ENCODE measurements around the gene SGPP2.

Gene SGPP2

DNA sequence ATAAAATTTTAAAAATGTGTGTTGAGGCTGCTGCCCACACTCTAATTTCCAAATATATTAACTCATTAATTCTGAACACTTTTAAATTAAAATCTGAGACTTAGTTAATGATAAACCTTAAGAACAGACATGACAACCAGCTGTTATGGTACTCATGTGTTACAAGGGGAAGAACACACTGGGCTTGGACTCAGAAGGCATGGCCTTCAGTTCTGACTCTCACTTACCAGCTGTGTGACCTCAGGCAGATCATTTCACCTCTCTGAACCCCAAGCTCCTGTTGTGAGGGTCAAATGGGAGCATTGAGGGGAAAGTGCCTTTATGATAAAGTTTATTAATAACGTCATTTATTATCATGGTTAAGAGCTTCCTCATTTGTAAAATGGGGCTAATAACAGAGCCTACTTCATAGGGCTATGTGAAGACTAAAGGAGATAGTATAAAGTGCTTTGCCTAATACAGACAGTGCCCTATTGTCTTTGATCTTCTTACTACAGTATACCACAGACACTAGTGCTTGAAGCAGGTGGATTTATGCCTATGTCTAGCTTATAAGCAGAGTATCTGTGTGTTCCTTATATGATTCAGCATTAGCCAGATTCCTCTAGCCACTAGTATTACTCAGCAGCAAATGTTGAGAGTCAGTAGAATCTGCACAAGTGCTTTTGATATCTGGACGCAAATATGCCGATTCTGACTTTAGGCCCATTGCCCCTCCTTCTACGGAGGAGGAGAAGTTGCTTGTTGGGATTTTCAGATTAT is 99.6 kb downstream of the SGPP2 start:
- DNase-seq = no peak
- whole genome bisulfite sequencing (ENCODE audit: insufficient coverage) = 100% methylated on average over 3 of the region's 4 CpGs
- Histone ChIP-seq H3K27me3 (replicated peaks in 2 of 5; ENCODE audit: control insufficient read depth in 4 of 5, insufficient read depth in 5 of 5, low read length in 4 of 5) (peaks cover 0 to 4% (median 0%) of the 10 kb centered on the region in 5 experiments), H3K4me3 (ENCODE audit: control insufficient read depth in 1 of 7, extremely low read depth in 1 of 7, insufficient read depth in 4 of 7, low read depth in 2 of 7, low read length in 6 of 7) (no peak overlapping the region), H3K27ac (ENCODE audit: insufficient read depth in 1 of 2, low read depth in 1 of 2, low read length in 2 of 2, poor library complexity in 1 of 2, severe bottlenecking in 2 of 2) (no peak overlapping the region), H3K36me3 (ENCODE audit: control insufficient read depth in 4 of 4, insufficient read depth in 4 of 4, low read length in 3 of 4) (no peaks in the 10 kb centered on the region), H3K9me3 (ENCODE audit: control extremely low read depth in 1 of 5, control insufficient read depth in 4 of 5, insufficient read depth in 2 of 5, low read depth in 1 of 5, low read length in 4 of 5) (no peaks in the 10 kb centered on the region), H3K4me1 (ENCODE audit: control extremely low read depth in 1 of 4, control insufficient read depth in 4 of 4, insufficient read depth in 4 of 4, low read length in 3 of 4) (no peaks in the 10 kb centered on the region)
- ChIA-PET POLR2A (no interaction called here), CTCF (no interaction called here)

DNA sequence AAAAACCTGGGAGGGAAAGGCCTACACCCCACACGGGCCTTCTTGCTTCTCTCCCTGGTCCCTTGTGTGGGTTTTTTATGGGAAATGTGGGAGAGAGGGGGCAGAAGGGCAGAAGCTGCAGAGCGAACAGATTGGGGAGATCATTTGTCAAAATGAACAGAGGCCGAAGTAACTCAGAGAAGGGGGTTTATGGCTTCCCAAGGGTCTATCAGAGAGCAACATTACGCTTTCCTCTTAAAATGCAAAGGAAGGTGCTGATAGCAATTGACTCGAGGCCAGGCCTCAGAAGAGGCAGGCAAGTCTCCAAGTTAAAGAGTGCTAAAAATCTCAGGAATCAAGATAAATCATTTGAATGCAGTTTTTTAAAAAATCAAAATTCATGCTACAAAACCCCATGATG is 101.5 kb downstream of the SGPP2 start:
- Histone ChIP-seq H3K27me3 (replicated peaks in 2 of 5; ENCODE audit: control insufficient read depth in 4 of 5, insufficient read depth in 5 of 5, low read length in 4 of 5) (peaks cover 0 to 4% (median 0%) of the 10 kb centered on the region in 5 experiments), H3K9me3 (ENCODE audit: control extremely low read depth in 1 of 5, control insufficient read depth in 4 of 5, insufficient read depth in 2 of 5, low read depth in 1 of 5, low read length in 4 of 5) (peaks cover 0 to 7% (median 0%) of the 10 kb centered on the region in 5 experiments), H3K4me3 (ENCODE audit: control insufficient read depth in 1 of 7, extremely low read depth in 1 of 7, insufficient read depth in 4 of 7, low read depth in 2 of 7, low read length in 6 of 7) (no peak overlapping the region), H3K4me1 (ENCODE audit: control extremely low read depth in 1 of 4, control insufficient read depth in 4 of 4, insufficient read depth in 4 of 4, low read length in 3 of 4) (no peaks in the 10 kb centered on the region), H3K27ac (ENCODE audit: insufficient read depth in 1 of 2, low read depth in 1 of 2, low read length in 2 of 2, poor library complexity in 1 of 2, severe bottlenecking in 2 of 2) (no peak overlapping the region), H3K36me3 (ENCODE audit: control insufficient read depth in 4 of 4, insufficient read depth in 4 of 4, low read length in 3 of 4) (no peaks in the 10 kb centered on the region)
- DNase-seq = no peak
- ChIA-PET CTCF (no interaction called here), POLR2A (no interaction called here)
- 95% methylated on average over 5 of the region's 5 CpGs for WGBS (ENCODE audit: insufficient coverage)

DNA sequence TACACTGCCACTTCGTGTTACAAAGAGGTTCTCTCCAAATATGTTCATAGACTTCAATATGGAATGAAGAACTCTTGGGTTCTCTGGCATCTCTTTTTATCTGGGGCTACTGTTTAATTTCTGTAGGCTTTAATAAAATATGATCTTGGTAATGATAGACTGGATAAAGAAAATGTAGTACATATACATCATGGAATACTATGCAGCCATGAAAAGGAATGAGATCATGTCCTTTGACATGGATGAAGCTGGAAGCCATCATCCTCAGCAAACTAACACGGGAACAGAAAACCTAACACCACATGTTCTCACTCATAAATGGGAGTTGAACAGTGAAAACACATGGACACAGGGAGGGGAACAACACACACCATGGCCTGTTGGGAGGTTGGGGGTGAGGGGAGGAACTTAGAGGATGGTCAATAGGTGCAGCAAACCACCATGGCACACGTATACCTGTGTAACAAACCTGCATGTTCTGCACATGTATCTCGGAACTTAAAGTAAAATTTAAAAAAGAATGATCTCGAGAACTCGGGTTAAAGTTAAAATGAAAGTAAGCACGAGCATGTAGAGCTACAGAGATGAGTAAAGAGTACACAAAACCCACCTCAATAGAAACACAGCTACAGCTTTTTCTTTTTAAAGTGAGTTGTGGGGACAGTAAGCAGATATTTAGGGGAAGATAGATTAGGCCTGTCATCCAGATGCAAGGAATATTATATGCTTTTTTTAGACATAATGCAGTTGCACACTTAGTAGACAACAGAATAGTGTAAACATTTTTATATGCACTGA is 102.3 kb downstream of the SGPP2 start:
- Histone ChIP-seq H3K9me3 (ENCODE audit: control extremely low read depth in 1 of 5, control insufficient read depth in 4 of 5, insufficient read depth in 2 of 5, low read depth in 1 of 5, low read length in 4 of 5) (peaks cover 0 to 7% (median 0%) of the 10 kb centered on the region in 5 experiments), H3K27me3 (replicated peaks in 2 of 5; ENCODE audit: control insufficient read depth in 4 of 5, insufficient read depth in 5 of 5, low read length in 4 of 5) (peaks cover 0 to 4% (median 0%) of the 10 kb centered on the region in 5 experiments), H3K4me1 (ENCODE audit: control extremely low read depth in 1 of 4, control insufficient read depth in 4 of 4, insufficient read depth in 4 of 4, low read length in 3 of 4) (no peaks in the 10 kb centered on the region), H3K4me3 (ENCODE audit: control insufficient read depth in 1 of 7, extremely low read depth in 1 of 7, insufficient read depth in 4 of 7, low read depth in 2 of 7, low read length in 6 of 7) (no peak overlapping the region), H3K27ac (ENCODE audit: insufficient read depth in 1 of 2, low read depth in 1 of 2, low read length in 2 of 2, poor library complexity in 1 of 2, severe bottlenecking in 2 of 2) (no peak overlapping the region), H3K36me3 (ENCODE audit: control insufficient read depth in 4 of 4, insufficient read depth in 4 of 4, low read length in 3 of 4) (no peaks in the 10 kb centered on the region)
- ChIA-PET POLR2A (no interaction called here), CTCF (no interaction called here)
- DNase-seq = no peak
- 94% methylated on average over 3 of the region's 7 CpGs for WGBS (ENCODE audit: insufficient coverage)

DNA sequence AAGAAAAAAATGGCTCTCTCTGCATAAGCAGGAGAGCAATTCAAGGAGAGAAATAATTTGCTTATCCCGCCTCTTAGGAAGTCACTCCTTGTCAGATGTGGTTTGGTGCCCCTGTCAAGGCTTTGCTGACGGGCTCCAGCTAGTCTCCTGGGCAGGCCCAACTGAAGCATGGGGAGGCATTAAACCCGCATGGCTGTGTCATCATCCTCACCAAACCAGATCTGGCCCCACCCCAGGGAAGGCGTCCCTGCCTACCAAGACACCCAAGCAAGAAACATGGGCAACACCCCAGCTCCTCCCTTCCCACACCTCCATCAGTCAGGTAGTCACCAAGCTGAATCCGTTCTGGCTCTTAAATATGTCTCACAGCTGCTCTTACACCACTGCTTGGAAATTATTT is 108.0 kb downstream of the SGPP2 start:
- Histone ChIP-seq H3K4me3 (ENCODE audit: control insufficient read depth in 1 of 7, extremely low read depth in 1 of 7, insufficient read depth in 4 of 7, low read depth in 2 of 7, low read length in 6 of 7) (no peak overlapping the region), H3K27me3 (replicated peaks in 2 of 5; ENCODE audit: control insufficient read depth in 4 of 5, insufficient read depth in 5 of 5, low read length in 4 of 5) (peaks cover 0 to 4% (median 0%) of the 10 kb centered on the region in 5 experiments), H3K9me3 (ENCODE audit: control extremely low read depth in 1 of 5, control insufficient read depth in 4 of 5, insufficient read depth in 2 of 5, low read depth in 1 of 5, low read length in 4 of 5) (peaks cover 0 to 7% (median 0%) of the 10 kb centered on the region in 5 experiments), H3K4me1 (ENCODE audit: control extremely low read depth in 1 of 4, control insufficient read depth in 4 of 4, insufficient read depth in 4 of 4, low read length in 3 of 4) (no peaks in the 10 kb centered on the region), H3K27ac (ENCODE audit: insufficient read depth in 1 of 2, low read depth in 1 of 2, low read length in 2 of 2, poor library complexity in 1 of 2, severe bottlenecking in 2 of 2) (no peak overlapping the region), H3K36me3 (ENCODE audit: control insufficient read depth in 4 of 4, insufficient read depth in 4 of 4, low read length in 3 of 4) (no peaks in the 10 kb centered on the region)
- no peak for DNase-seq
- ChIA-PET POLR2A (no interaction called here), CTCF (interaction anchor here (1.1 to 2.7 kb wide), 3 partner anchors 11 to 160 kb away, joined by 3 to 7 read pairs (median 5); no protein-coding TSS in a partner anchor)
- WGBS (ENCODE audit: insufficient coverage) = 83% methylated on average over 4 of the region's 5 CpGs

DNA sequence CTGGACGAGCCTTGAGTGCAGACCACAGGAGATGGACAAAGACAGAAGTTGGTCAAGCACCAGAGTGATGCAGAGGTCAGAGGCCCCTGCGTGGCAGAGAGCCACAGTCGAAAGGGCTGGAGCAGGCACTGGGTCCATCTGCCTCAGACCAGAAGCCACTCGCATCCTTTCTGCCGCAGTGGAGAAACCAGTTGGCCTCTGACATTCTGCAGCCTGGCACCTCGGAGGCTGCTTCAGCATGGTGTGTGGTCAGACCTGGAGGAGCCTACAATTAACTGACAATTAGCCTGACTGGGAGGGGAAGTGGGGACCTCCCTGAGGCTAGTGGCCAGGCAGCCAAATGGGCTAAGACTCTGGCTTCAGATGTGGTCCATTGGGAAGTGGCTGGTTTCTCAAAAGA is 111.1 kb downstream of the SGPP2 start:
- no peaks in the 10 kb centered on the region for H3K9me3 ChIP-seq (ENCODE audit: control extremely low read depth in 1 of 5, control insufficient read depth in 4 of 5, insufficient read depth in 2 of 5, low read depth in 1 of 5, low read length in 4 of 5)
- no peak overlapping the region for H3K4me3 ChIP-seq (ENCODE audit: control insufficient read depth in 1 of 7, extremely low read depth in 1 of 7, insufficient read depth in 4 of 7, low read depth in 2 of 7, low read length in 6 of 7)
- peaks cover 0 to 6% (median 0%) of the 10 kb centered on the region in 5 experiments for H3K27me3 ChIP-seq (replicated peaks in 2 of 5; ENCODE audit: control insufficient read depth in 4 of 5, insufficient read depth in 5 of 5, low read length in 4 of 5)
- DNase-seq = no peak
- H3K36me3 ChIP-seq (ENCODE audit: control insufficient read depth in 4 of 4, insufficient read depth in 4 of 4, low read length in 3 of 4) = no peaks in the 10 kb centered on the region
- no peaks in the 10 kb centered on the region for H3K4me1 ChIP-seq (ENCODE audit: control extremely low read depth in 1 of 4, control insufficient read depth in 4 of 4, insufficient read depth in 4 of 4, low read length in 3 of 4)
- ChIA-PET CTCF (no interaction called here), POLR2A (no interaction called here)
- 90% methylated on average over 6 of the region's 6 CpGs for WGBS (ENCODE audit: insufficient coverage)
- no peak overlapping the region for H3K27ac ChIP-seq (ENCODE audit: insufficient read depth in 1 of 2, low read depth in 1 of 2, low read length in 2 of 2, poor library complexity in 1 of 2, severe bottlenecking in 2 of 2)

DNA sequence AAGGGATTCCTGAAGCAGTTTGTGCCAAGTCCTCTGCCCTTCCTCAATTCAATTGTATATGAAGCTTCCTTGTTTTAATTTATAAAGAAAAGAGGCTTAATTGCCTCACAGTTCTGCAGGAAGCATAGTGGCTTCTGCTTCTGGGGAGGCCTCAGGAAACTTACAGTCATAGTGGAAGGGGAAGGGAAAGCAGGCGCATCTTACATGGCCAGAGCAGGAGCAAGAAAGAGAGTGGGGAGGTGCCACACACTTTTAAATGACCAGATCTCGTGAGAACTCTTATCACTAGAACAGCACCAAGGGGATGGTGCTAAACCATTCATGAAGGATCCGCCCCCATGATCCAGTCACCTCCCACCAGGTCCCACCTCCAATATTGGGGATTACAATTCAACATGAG is 114.2 kb downstream of the SGPP2 start:
- WGBS (ENCODE audit: insufficient coverage) = 95% methylated on average over 2 of the region's 3 CpGs
- no peak for DNase-seq
- H3K27me3 ChIP-seq (replicated peaks in 2 of 5; ENCODE audit: control insufficient read depth in 4 of 5, insufficient read depth in 5 of 5, low read length in 4 of 5) = peaks cover 0 to 8% (median 2%) of the 10 kb centered on the region in 5 experiments
- H3K4me3 ChIP-seq (ENCODE audit: control insufficient read depth in 1 of 7, extremely low read depth in 1 of 7, insufficient read depth in 4 of 7, low read depth in 2 of 7, low read length in 6 of 7) = no peak overlapping the region
- ChIA-PET POLR2A (no interaction called here), CTCF (no interaction called here)
- no peaks in the 10 kb centered on the region for H3K36me3 ChIP-seq (ENCODE audit: control insufficient read depth in 4 of 4, insufficient read depth in 4 of 4, low read length in 3 of 4)
- H3K27ac ChIP-seq (ENCODE audit: insufficient read depth in 1 of 2, low read depth in 1 of 2, low read length in 2 of 2, poor library complexity in 1 of 2, severe bottlenecking in 2 of 2) = no peak overlapping the region
- no peaks in the 10 kb centered on the region for H3K9me3 ChIP-seq (ENCODE audit: control extremely low read depth in 1 of 5, control insufficient read depth in 4 of 5, insufficient read depth in 2 of 5, low read depth in 1 of 5, low read length in 4 of 5)
- H3K4me1 ChIP-seq (ENCODE audit: control extremely low read depth in 1 of 4, control insufficient read depth in 4 of 4, insufficient read depth in 4 of 4, low read length in 3 of 4) = no peaks in the 10 kb centered on the region

DNA sequence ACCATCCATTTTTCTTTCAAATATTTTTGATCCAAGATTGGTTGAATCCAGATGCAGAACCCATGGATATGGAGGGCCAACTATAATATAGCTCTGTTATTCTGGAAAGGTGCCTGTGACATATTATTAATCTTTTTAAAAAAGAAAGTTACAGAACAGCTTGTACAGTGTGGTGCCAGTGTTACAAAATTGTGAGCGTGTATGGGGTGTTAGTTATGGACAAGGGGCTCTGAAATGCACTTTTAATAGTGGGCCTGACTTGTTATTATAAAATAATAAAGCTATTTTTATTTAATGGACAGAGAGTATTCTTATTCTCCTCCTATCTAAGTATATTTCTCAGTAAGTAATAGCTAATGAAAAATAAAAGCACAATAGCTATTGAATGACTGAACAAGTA is 120.3 kb downstream of the SGPP2 start:
- DNase-seq = no peak
- no CpG with 5 or more reads among the region's 1 CpG for WGBS (ENCODE audit: insufficient coverage)
- Histone ChIP-seq H3K4me3 (ENCODE audit: control insufficient read depth in 1 of 7, extremely low read depth in 1 of 7, insufficient read depth in 4 of 7, low read depth in 2 of 7, low read length in 6 of 7) (no peak overlapping the region), H3K36me3 (ENCODE audit: control insufficient read depth in 4 of 4, insufficient read depth in 4 of 4, low read length in 3 of 4) (no peaks in the 10 kb centered on the region), H3K27ac (ENCODE audit: insufficient read depth in 1 of 2, low read depth in 1 of 2, low read length in 2 of 2, poor library complexity in 1 of 2, severe bottlenecking in 2 of 2) (no peak overlapping the region), H3K4me1 (ENCODE audit: control extremely low read depth in 1 of 4, control insufficient read depth in 4 of 4, insufficient read depth in 4 of 4, low read length in 3 of 4) (no peaks in the 10 kb centered on the region), H3K9me3 (ENCODE audit: control extremely low read depth in 1 of 5, control insufficient read depth in 4 of 5, insufficient read depth in 2 of 5, low read depth in 1 of 5, low read length in 4 of 5) (no peaks in the 10 kb centered on the region), H3K27me3 (replicated peaks in 2 of 5; ENCODE audit: control insufficient read depth in 4 of 5, insufficient read depth in 5 of 5, low read length in 4 of 5) (peaks cover 0 to 13% (median 6%) of the 10 kb centered on the region in 5 experiments)
- POLR2A ChIA-PET = no interaction called here
- CTCF ChIA-PET = interaction anchor here (0.8 to 2.6 kb wide), 3 partner anchors 14 to 227 kb away, joined by 3 to 7 read pairs (median 5); no protein-coding TSS in a partner anchor
